NOMO-1 treated with dmso at 0.1 percent for 144 hours (cell line): ENCODE data around the gene PAGE5.

Experiments
- DNase-seq: peaks from one replicate; lab custom pipeline; 2025; ENCODE audit not compliant: unreplicated experiment; lab: John Stamatoyannopoulos, UW

The PAGE5 gene, protein sequence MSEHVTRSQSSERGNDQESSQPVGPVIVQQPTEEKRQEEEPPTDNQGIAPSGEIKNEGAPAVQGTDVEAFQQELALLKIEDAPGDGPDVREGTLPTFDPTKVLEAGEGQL

DNA sequence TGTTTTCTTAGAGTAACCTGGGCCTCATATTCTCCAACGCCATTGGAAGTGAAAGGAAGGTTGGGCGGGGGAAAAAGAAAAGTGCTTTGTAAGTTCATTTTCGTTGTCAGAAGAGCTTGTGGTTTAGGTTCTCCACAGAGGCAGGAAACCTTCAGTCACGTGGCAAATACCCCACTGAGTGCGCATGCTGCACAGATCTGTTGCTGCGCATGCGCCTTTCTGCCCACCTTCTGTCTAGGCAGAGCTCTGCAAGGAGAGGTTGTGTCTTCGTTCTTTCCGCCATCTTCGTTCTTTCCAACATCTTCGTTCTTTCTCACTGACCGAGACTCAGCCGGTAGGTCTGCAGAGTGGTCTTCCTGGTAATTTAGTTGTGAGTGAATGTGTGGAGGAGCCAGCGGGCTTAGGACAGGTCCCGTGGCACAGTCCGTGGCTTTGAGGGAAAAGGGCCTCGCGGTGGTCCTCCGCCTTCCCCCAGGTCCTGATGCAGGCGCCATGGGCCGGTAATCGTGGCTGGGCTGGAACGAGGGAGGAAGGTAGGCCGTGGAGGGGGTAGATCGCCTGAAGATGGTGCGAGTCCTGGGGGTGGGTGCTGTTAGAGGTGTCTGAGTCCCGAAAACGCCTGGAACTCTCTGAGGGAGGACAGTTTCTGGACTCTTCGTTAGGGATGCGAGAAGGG lies at the start of gene PAGE5:
TSS of gene PAGE5 (plus strand) at position 228 of the 676 bp plus-strand sequence. CDS start 1,037 bp downstream, outside the sequence.
- DNase-seq: no peak

DNA sequence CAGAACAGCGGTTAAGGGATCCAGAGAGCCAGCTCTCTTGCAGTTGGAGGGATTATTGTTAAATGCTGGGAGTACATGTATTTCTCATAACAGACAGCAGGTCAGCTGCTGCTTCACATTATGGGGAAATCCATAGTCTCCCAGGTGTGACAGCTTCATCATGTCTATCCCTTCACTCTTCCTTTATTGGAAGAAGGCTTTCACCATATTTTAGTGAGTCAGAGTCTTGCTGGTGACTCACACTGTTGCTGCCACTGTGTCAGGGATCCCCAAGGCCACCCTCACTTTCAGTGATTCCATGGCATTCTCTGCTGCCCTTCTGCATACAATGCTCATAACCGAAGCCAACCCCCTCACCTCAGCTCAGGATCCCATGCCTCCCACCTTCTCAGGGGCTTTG lies 32.9 kb upstream of the PAGE5 start:
- no peak for DNase-seq

DNA sequence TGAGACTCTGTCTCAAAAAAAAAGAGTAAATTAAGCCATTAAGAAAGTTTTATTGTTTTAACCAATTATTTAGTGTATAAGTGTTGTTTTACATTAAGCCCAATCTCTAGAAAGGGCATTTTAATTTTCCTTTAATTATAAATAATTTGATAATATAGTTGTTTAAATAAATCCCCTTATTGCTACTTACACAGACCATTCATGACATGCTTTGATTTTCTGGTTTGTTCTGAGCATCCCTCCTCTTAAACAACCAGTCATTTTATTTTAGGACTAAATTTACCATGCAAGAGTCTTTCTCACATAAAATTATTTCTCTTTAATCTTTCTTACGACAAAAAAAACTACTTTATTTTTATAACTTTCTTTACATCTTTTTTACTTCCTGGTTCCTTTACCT lies 23.5 kb upstream of the PAGE5 start:
- no peak for DNase-seq

DNA sequence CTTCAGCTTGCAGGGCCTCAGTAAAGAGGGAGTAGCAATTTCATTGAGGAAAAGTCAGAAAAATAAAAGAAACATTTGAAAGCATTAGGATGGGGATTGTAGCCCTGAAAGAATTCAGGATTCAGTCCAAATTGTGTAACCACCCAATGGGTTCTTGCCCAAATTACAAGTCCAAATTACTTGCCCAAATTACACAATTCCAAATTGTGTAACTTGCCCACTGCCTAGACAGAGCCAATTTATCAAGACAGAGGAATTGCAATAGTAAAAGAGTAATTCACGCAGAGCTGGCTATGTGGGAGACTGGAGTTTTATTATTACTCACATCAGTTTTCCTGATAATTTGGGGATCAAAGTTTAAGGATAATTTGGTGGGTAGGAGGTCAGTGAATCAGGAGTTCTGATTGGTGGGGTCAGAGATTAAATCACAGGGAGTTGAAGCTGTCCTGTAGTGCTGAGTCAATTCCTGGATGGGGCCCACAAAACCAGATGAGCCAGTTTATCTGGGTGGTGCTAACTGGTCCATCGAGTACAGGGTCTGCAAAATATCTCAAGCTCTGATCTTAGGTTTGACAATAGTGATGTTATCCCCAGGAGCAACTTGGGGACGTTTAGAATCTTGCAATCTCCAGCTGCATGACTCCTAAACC lies 18.1 kb upstream of the PAGE5 start:
- DNase-seq: no peak

DNA sequence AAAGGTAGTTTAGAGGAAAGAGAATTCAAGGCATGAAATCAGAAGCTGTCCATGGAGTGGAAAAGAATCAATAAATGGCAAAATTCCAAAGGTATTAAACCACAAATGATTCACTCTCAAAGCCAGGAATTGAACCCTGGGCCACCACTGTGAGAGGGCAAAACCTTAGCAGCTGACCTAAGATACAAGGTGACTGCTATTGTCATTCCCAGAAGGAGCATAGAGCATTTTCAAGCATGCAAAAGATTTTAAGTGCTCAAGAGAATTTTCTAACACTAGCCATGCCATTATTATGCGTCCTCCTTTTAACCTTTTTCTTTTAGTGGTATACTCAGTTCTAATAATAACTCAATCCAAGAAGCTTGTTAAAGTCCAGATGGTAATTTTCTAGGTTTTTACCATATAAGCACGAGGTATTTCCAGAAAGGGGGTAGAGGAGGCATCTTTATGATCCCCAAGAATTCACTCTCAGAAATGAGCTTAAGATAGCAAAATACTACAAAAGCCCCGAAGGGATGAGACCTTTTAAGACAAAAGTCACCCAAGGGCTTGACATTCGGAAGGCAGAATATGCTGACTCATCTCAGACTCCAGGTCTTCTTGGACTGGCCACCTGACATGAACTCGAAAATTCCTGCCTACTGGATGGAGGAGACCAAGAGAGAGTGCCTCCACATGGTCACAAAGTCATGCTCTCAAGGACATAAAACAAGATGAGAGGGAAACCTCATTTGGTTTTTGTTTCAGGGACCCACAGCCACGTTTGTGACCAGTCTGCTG lies 13.8 kb upstream of the PAGE5 start:
- DNase-seq: no peak

DNA sequence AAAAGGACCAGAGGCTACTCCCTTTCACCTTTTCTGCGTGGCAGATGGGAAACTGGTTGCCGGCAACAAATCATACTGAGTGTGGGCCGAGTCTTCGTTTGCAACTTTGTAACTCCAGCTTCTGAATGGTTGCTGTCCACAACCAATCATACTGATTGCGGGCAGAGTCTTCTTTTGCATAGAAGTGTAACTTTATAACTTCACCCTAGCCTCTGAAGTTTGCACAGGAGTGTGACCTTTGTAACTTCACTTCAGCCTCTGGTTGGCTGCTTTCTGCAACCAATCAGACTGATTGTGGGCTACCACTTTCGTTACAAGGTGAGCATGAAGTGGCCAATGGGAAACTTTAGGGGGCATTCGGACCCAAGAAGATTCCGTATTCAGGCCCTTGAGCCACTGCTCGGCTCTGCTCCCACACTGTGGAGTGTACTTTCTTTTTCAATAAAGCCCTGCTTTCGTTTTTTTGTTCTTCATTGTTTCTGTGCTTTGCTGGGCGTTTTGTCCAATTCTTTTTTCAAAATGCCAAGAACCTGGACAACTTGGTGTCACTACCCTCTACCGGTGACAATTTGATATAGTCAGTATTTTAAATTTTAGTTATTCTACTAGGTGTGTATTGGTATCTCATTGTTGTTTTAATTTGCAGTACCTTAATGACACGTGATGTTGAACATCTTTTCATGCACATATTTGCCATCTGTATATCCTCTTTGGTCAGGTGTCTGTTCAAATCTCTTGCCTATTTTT lies 9.0 kb upstream of the PAGE5 start:
- DNase-seq: no peak

DNA sequence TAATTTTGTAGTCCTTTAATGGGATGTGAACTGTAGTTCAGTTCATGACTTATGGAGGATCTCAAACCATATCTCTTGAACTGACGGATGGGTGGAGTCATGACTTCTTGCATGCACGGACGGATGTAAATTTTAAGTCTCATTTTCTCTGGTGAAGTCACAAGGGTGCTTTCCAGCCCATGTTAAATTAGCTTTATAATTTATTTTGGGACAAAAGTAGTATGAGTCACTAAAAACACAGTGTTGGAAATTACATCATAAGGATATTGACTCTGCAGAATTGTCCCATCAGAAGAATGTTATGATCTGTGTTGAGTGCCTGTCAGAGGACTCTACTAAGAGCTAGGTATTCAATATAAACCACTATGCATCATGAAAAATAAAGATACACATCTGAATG lies 6.8 kb upstream of the PAGE5 start:
- no peak for DNase-seq

DNA sequence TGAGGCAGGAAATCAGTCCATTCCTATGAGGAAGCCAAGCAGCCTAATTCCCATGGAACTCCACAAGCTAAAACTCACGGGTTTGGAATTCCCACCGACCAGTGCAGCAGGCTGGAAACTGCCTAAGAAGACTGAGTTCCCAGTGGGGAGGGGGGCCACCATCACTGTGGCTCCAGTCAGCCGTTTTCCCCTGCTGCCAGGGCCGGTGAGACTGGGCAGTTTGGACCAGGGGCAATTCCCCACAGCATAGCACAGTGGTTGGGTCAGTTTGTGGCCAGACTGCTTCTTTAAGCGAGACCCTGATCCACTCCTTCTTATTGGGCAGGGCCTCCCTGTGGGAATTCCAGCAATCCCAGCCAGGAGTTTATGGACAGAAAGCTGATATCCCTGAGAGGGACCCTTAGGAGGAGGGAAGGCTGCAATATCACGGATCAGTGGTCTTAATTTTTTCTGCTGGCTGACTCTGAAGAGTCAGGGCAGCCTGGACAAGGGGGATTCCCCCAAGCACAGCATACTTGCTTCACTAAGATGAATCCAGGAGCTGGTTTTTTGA lies 20.7 kb downstream of the PAGE5 start:
- no peak for DNase-seq

DNA sequence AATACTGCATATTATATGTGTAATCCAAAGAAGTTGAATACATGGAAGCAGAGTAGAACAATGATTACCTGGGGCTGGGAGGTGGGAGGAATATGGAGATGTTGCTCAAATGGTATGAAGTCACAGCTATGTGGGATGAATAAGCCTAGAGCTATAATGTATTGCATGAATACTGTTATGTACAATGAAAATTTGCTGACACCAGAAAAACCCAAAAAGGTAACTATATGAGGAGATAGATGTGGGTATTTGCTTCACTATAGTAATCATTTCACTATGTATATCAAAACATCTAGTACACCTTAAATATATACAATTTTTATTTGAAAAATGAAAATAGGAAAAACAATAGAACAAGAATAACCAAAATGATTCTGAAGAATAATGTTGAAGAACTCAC lies 33.4 kb downstream of the PAGE5 start:
- no peak for DNase-seq

DNA sequence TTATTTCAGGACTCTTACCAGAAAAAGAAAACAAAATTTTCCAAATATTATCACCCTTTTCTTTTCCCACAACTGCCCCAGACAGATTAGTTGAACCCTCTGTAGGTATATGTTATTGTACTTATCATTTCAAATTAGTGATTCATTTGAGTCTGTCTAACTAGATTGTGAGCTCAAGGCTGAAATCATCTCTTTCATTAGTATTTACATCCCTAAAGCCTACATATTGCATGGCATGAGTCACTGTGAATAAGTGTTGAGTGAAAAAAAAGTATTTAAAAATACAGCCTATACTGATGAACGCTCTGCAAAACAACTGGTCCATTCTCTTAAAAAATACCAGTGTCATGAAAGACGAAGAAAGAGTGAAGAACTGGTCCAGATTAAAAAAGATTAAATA lies 40.7 kb downstream of the PAGE5 start:
- no peak for DNase-seq

DNA sequence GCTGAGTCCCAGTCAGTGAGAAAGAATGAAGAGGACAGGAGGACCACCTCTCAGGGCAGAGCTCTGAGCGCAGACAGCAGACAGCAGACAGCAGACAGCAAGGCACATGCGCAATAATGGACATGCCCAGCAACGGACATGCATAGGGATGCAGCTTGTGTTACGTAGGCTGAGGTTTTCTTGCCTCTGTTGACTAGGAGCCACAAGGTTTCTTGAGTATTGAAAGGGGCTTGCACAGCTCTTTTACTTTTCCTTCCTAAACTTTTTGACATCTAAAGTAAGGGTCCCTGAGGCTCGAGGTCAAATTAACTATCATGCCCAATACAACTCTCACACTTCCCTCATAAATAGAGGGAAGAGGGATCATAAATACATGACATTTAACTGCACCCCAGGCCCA lies 44.7 kb downstream of the PAGE5 start, which contains the start of gene PAGE3:
TSS of gene PAGE3 (minus strand) at position 101 of the 400 bp plus-strand sequence. CDS start 1,013 bp downstream, outside the sequence.
- no peak for DNase-seq
